Right lobe of liver (tissue), 4 donors: ENCODE measurements around the gene CHMP4A.

ENCODE experiments used
- POLR2A ChIP-seq: fragments of 450-650 bp; IDR thresholded peaks from one replicate; pipeline ENCODE4 v1.6.1; 2017; ENCODE audit warnings: antibody characterized with exemption, mild to moderate bottlenecking
- TF ChIP-seq, protein P1 (sequence below), 4 donors: fragments of 200-600 bp in 3 of 4; fragments of 450-650 bp in 1 of 4; IDR thresholded peaks; one replicate each; pipeline versions ENCODE4 v1.5.1 to v1.8.0; 2016 to 2022; ENCODE audit warnings: antibody characterized with exemption in 4 of 4, mild to moderate bottlenecking in 2 of 4
- donor health status: DM: no; HTN: no; CAD: no.
- donor health status: DM: no; HTN: no; CAD: no.
- donor health status: DM: no; HTN: yes; CAD: no.

DNA sequence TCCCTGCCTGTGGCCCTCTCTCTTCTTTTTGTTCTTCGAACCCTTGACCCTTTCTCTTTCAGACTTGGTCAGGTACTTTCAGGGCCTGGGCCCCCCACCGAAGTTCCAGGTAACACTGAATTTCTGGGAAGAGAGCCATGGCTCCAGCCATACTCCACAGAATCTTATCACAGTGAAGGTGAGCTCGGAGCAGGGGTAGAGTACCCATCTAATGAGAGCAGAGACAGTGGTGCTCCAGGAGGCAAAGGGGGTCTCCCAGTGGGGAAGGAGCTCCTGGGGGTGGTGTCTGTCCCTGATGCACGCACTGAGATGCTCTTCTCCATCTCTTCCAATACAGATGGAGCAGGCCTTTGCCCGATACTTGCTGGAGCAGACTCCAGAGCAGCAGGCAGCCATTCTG is 47.5 kb downstream of the CHMP4A start:
- TF ChIP-seq, protein P1, sequence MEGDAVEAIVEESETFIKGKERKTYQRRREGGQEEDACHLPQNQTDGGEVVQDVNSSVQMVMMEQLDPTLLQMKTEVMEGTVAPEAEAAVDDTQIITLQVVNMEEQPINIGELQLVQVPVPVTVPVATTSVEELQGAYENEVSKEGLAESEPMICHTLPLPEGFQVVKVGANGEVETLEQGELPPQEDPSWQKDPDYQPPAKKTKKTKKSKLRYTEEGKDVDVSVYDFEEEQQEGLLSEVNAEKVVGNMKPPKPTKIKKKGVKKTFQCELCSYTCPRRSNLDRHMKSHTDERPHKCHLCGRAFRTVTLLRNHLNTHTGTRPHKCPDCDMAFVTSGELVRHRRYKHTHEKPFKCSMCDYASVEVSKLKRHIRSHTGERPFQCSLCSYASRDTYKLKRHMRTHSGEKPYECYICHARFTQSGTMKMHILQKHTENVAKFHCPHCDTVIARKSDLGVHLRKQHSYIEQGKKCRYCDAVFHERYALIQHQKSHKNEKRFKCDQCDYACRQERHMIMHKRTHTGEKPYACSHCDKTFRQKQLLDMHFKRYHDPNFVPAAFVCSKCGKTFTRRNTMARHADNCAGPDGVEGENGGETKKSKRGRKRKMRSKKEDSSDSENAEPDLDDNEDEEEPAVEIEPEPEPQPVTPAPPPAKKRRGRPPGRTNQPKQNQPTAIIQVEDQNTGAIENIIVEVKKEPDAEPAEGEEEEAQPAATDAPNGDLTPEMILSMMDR (IDR thresholded peaks at IDR 0.05), result no peak
- no peak for TF ChIP-seq POLR2A
